ENCODE results near the gene HSPB9.

HSPB9 gene

DNA sequence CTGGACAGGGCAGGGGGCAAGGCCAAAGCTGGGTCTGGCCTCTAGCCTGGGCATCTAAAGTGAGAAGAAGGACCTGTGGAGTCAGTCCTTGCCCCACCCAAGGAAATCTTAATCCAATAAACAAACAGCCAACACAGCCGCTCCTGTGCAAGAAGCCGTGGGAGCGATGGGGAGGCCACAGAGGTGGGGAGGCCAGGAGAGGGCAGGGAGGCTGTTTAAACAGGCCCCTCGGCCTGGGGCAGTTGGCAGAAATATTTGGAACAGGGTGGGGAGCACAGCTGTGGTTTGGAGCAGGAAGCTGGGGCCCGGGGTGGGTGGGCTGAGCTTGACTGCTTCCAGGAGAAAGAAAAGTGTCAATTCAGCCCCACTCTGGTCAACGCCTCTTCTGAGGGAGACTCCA, 29.7 kb upstream of the HSPB9 start:
- H3K36me3 Mint-ChIP-seq: no peaks in the 10 kb centered on the region
- CTCF ChIA-PET: interaction anchor here (1.2 kb wide), 1 partner anchor 25 kb away, joined by 4 read pairs; no protein-coding TSS in a partner anchor
- peaks cover 78% of the 10 kb centered on the region for H3K27me3 Mint-ChIP-seq
- H3K9me3 Mint-ChIP-seq: no peaks in the 10 kb centered on the region
- DNase-seq: no peak
- H3K4me1 Mint-ChIP-seq: peaks cover 5% of the 10 kb centered on the region
- no peak overlapping the region for H3K4me3 Mint-ChIP-seq
- H3K27ac Mint-ChIP-seq: no peak overlapping the region

DNA sequence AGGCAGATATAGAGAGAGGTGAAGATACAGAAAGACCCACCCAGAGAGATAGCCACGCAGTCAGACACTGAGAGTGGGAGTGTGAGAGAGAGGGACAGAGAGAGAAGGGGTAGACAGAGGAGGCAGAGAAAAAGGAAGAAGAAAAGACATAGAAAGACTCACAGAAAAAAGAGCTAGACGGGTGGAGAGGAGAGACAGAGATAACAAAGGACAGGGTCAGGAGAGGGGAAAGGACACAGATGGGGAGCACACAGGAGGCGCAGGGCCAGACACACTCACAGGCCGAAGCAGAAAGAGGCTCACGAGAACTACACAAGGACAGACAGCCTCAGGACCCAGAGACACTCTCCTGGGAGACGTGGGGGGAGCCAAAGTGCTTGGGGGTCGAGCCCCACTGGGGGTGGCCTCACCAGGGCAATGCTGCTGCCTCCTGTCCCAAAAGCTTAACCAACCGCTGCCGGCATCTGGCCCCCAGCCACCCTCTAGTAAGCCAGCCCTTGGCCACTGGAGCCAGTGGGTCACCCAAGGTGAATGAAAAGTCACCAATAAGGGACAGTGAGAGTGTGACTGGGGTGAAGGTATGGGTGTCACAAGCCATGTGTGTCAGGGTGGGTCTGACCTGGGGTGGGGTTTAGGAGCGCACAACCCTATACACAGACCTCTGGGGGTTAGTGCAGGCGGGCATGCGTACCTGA, 28.1 kb upstream of the HSPB9 start:
- Mint-ChIP-seq H3K9me3 (no peaks in the 10 kb centered on the region), H3K4me1 (peaks cover 7% of the 10 kb centered on the region), H3K4me3 (no peak overlapping the region), H3K36me3 (no peaks in the 10 kb centered on the region), H3K27me3 (peaks cover 88% of the 10 kb centered on the region), H3K27ac (no peak overlapping the region)
- DNase-seq: no peak
- CTCF ChIA-PET: interaction anchor here (1.0 kb wide), 1 partner anchor 17 kb away, joined by 3 read pairs; no protein-coding TSS in a partner anchor

DNA sequence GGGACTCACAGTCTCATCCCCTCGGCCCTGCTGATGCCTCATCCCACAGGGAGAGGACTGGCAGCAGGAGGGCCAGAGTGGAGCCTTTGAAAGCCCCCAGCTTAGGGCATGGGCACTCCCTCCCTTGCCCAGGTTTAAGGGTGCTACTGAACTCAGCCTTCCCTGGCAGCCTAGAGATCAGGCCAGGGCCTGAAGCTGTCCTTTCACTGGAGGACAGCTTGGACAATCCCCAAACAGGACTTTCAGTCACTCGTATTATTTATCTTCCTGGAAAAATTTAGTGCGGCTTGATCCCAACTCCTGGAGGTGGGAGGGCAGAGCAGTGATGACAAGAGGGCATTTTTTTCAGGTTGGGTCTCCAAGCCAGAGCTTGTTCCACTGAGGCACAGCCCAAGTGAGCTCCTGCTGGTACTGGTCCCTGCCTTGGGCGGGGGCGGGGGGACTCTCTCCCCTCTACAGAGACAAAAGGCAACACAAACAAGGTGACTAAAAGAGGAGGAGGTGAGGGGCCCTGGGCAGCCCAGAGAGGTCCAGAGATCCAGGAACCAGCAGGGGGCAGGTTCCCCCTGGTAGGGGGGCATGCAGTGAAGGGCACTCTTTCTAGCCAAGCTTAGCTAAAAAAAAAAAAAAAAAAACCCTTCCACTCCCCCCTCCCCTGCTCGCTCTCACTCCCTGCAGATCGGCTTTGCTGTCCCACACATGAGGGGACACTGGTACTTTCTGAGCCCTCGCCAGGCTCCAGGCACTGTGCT, 26.1 kb upstream of the HSPB9 start:
- Mint-ChIP-seq H3K4me3 (no peak overlapping the region), H3K27ac (no peak overlapping the region), H3K36me3 (no peaks in the 10 kb centered on the region), H3K27me3 (peaks cover 74% of the 10 kb centered on the region), H3K9me3 (no peaks in the 10 kb centered on the region), H3K4me1 (peaks cover 7% of the 10 kb centered on the region)
- no peak for DNase-seq
- CTCF ChIA-PET: interaction anchor here (0.6 to 3.0 kb wide), 6 partner anchors 20 to 379 kb away, joined by 3 to 9 read pairs (median 4); no protein-coding TSS in a partner anchor

DNA sequence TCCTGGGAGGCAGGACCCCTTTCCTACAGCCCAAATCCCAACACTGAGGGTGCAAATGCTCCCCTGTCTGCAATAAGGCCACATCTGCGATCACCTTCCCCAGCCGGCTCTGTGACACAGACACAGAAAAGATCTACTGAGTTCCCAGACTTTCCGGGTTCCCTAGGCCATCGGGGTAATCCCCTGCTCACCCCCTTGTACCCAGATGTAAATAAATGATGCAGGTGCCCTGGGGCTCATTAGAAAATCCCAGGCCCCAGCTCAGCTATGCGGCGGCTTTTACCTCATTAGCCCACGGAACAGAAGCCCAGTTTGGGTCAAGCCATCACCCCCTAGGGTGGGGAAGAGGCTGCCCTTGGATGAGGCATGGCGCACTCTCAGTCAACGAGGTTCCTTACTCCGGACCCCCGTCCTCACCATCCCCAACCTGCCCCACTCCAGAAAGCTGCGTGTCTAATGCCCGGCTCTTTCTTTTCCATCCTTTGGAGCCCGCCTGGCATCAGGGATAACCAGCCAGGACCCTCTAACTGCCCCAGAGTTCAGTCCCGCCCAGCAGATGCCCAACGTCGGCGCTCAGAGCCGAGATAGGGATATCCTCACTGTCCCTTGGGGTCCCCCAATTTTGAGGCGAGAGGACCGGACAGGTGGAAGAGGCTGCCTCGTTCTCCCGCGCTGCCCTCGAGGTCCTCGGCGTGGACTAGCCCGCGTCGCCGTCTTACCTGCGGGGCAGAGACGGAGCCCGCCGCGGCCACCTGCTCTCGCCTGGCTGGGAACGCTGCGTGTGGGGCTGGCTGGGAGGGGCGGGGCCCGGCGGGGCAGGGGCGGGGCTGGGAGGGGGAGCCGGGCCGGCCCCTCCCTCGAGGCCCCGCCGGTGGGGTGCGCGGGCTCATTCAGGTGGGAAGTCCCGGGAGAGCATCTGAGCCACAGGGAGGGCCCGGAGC, 24.6 kb upstream of the HSPB9 start, which contains the start of gene ZNF385C:
Gene ZNF385C, minus strand, starts transcription at position 783 of the 941 bp plus-strand sequence. CDS start 35,417 bp downstream, outside the sequence.
- no peaks in the 10 kb centered on the region for H3K9me3 Mint-ChIP-seq
- H3K4me3 Mint-ChIP-seq: no peak within 1 kb of the TSS
- no peak within 1 kb of the TSS for H3K27ac Mint-ChIP-seq
- CTCF ChIA-PET: interaction anchor here (1.1 to 3.0 kb wide), 4 partner anchors 30 to 135 kb away, joined by 4 to 9 read pairs (median 7); no protein-coding TSS in a partner anchor
- H3K4me1 Mint-ChIP-seq: peaks cover 7% of the 10 kb centered on the region
- H3K36me3 Mint-ChIP-seq: no peaks in the 10 kb centered on the region
- peak; percentile 57 for DNase-seq
- peaks cover 60% of the 10 kb centered on the region for H3K27me3 Mint-ChIP-seq

DNA sequence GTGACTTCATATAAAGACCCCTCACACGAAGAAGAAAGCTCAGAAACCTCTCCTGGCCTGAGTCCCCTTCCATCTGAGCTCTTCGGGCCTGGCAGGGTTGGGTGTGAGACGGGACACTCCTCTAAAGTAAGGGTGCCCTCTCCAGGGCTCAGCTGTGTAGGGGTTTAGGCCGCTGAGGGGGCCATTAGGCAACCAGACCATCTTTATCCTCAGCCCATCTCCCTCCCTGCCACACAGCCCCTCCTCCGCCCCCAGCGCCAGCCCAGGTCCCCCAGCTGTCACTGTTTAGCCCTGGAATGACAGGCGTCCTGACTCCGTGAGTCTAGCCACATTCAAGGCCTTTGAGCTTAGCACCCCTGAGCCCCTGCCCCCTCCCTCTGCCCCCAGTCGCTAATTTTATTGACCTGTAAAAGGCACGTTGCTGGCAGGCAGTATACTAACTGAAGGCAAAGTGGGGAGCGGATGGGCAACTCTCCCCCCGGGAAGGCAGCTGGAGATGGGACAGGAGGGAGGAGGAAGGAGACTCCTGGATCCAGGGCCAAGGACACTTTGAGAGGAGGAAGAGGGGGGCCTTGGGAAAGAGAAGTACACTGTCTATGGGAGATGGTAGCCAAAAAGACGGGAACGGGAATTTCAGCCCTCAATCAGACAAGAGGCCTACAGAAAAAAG, 23.7 kb upstream of the HSPB9 start:
- Mint-ChIP-seq H3K27me3 (peaks cover 56% of the 10 kb centered on the region), H3K4me1 (peaks cover 7% of the 10 kb centered on the region), H3K36me3 (no peaks in the 10 kb centered on the region), H3K9me3 (no peaks in the 10 kb centered on the region), H3K4me3 (no peak overlapping the region), H3K27ac (no peak overlapping the region)
- CTCF ChIA-PET: interaction anchor here (1.1 to 3.0 kb wide), 3 partner anchors 31 to 134 kb away, joined by 4 to 9 read pairs (median 9); no protein-coding TSS in a partner anchor
- no peak for DNase-seq

DNA sequence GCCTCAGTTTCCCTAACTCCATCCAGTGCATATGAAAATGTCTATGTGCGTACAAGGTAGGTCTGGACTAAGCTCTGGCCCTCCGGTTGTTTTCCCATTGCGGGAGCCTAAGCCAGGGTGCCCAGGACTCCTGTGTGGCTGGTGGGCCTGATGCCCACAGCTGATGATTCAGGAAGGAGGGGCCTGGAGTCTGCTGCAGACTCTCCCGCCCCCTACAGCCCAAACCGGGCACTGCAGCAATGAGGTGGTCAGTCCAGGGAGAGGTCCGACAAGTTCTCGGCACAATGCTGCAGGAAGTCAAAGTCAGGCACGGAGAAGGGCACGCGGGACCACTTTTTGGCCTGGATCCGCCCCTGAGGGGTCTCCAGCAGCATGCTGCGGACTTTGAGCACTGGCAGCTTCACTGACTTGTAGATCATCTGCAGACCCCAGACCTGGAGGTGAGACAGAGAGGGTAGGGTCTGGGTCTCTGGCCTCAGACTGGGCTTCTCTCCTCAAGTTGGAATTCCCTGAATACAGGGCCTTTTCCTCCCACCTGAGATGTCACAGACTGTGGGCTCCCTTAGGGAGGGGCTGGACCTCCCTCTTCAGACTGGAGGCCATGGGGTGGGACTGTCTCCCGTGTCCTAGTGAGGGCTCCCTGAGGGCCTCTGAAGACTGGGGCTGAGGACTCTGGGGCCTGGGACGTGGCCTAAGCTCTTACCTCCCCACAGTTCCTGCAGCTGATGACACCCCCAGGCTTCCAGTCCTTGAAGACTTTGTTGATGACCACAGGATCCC, 20.9 kb upstream of the HSPB9 start:
- DNase-seq: peak; percentile 80
- Mint-ChIP-seq H3K27me3 (peaks cover 29% of the 10 kb centered on the region), H3K9me3 (no peaks in the 10 kb centered on the region), H3K27ac (no peak overlapping the region), H3K4me3 (no peak overlapping the region), H3K4me1 (peaks cover 11% of the 10 kb centered on the region), H3K36me3 (peaks cover 4% of the 10 kb centered on the region)
- CTCF ChIA-PET: interaction anchor here (0.6 to 10.1 kb wide), 14 partner anchors 10 to 139 kb away, joined by 3 to 58 read pairs (median 4); partner anchors contain the start of genes DHX58 and KAT2A

DNA sequence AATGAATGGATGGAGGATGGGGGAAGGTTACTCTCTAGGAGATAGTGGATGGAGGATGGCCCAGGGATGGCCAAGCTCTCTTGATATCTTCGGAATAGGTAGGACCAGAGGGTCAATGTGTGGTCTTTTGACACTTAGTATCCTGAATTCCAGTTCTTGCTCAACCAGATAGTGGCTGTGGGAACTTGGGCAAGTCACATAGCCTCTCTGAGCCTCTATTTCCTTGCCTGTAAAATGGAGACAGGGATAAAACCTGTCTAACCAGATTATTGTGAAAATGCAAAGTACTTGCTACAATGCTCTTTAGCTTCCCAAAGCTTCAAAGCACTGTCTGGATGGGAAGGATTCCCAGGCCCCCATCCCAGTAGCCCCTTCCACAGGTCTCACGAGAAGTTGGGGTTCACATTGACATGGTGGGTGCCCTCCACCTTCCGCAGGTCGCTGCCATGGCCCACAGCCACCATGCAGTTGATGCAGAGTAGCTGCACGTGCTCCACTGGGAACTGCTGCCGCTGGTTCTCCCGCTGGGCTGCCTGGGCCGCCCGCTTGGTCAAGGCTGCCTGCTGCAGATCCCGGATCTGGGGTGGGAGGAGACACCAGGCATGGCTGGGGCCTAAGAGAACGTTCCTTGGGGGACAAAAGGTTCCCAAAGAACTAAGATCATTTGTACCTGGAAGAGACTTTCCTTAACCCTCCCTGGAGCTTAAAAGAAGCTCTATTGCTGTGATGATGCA, 19.2 kb upstream of the HSPB9 start:
- peaks cover 12% of the 10 kb centered on the region for H3K27me3 Mint-ChIP-seq
- no peak overlapping the region for H3K4me3 Mint-ChIP-seq
- H3K9me3 Mint-ChIP-seq: no peaks in the 10 kb centered on the region
- no peak for DNase-seq
- peaks cover 9% of the 10 kb centered on the region for H3K36me3 Mint-ChIP-seq
- peaks cover 17% of the 10 kb centered on the region for H3K4me1 Mint-ChIP-seq
- CTCF ChIA-PET: interaction anchor here (0.6 to 10.1 kb wide), 10 partner anchors 12 to 438 kb away, joined by 3 to 58 read pairs (median 4); no protein-coding TSS in a partner anchor
- no peak overlapping the region for H3K27ac Mint-ChIP-seq

DNA sequence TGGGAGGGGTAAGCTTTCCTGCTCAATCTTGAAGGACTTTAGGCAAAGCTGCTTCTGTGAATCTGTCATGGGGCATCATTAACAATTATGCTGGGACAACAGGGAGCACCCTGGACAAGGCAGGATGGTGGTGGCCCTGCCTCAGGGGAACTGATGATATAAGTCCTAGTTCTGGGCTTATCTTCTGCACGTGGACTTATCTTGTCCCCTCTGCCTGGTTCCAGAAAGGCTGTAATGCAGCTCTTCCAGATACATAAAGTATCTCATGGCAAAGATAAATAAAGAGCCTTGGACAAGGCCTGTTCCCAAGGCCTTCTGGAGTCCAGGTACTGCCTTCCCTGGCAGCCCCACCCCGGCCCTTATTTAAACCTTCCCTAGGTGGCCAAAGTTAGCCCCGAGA, 18.3 kb upstream of the HSPB9 start:
- Mint-ChIP-seq H3K27me3 (peaks cover 3% of the 10 kb centered on the region), H3K9me3 (no peaks in the 10 kb centered on the region), H3K27ac (no peak overlapping the region), H3K36me3 (peaks cover 10% of the 10 kb centered on the region), H3K4me1 (peaks cover 25% of the 10 kb centered on the region), H3K4me3 (no peak overlapping the region)
- no peak for DNase-seq
- CTCF ChIA-PET: interaction anchor here (0.6 to 10.1 kb wide), 5 partner anchors 37 to 439 kb away, joined by 3 to 58 read pairs (median 4); partner anchors contain the start of gene NKIRAS2

DNA sequence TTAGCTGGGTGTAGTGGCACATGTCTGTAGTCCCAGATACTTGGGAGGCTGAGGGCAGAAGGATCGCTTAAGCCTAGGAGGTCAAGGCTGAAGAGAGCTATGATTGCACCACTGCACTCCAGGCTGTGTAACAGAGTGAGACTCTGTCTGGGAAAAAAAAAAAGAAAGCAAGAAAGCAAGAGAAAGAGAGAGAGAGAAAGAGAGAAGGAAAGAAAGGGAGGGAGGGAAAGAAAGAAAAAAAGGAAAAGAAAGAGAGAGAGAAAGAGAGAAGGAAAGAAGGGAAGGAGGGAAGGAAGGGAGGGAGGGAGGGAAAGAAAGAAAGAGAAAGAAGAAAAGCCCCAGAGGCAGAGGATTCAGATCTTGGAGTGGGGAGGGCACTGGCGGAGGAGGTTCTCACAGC, 16.6 kb upstream of the HSPB9 start:
- H3K4me3 Mint-ChIP-seq: no peak overlapping the region
- peaks cover 37% of the 10 kb centered on the region for H3K4me1 Mint-ChIP-seq
- no peaks in the 10 kb centered on the region for H3K9me3 Mint-ChIP-seq
- H3K36me3 Mint-ChIP-seq: peaks cover 18% of the 10 kb centered on the region
- no peak overlapping the region for H3K27ac Mint-ChIP-seq
- CTCF ChIA-PET: interaction anchor here (0.8 to 10.1 kb wide), 2 partner anchors 39 to 300 kb away, joined by 4 to 58 read pairs; no protein-coding TSS in a partner anchor
- no peaks in the 10 kb centered on the region for H3K27me3 Mint-ChIP-seq
- DNase-seq: no peak

DNA sequence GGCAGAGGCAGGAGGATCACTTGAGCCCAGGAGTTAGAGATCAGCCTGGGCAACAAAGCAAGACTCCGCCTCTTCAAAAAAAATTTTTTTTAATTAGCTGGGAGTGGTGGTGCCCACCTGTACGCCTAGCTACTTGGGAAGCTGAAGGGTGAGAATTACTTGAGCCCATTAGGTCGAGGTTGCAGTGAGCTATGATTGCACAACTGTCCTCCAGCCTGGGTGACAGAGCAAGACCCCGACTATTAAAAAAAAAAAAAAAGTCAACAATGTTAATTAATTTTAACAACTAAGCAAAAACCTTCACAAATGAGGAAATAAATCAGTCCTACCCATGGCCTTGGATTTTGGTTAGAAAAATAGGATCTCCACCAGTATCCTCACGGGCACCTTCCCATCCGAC, 15.5 kb upstream of the HSPB9 start:
- DNase-seq: no peak
- Mint-ChIP-seq H3K4me1 (peaks cover 48% of the 10 kb centered on the region), H3K9me3 (no peaks in the 10 kb centered on the region), H3K4me3 (peak overlapping the region; percentile 26), H3K27me3 (no peaks in the 10 kb centered on the region), H3K27ac (no peak overlapping the region), H3K36me3 (peaks cover 18% of the 10 kb centered on the region)
- CTCF ChIA-PET: interaction anchor here (1.1 to 10.1 kb wide), 4 partner anchors 9 to 144 kb away, joined by 4 to 58 read pairs (median 6); no protein-coding TSS in a partner anchor

DNA sequence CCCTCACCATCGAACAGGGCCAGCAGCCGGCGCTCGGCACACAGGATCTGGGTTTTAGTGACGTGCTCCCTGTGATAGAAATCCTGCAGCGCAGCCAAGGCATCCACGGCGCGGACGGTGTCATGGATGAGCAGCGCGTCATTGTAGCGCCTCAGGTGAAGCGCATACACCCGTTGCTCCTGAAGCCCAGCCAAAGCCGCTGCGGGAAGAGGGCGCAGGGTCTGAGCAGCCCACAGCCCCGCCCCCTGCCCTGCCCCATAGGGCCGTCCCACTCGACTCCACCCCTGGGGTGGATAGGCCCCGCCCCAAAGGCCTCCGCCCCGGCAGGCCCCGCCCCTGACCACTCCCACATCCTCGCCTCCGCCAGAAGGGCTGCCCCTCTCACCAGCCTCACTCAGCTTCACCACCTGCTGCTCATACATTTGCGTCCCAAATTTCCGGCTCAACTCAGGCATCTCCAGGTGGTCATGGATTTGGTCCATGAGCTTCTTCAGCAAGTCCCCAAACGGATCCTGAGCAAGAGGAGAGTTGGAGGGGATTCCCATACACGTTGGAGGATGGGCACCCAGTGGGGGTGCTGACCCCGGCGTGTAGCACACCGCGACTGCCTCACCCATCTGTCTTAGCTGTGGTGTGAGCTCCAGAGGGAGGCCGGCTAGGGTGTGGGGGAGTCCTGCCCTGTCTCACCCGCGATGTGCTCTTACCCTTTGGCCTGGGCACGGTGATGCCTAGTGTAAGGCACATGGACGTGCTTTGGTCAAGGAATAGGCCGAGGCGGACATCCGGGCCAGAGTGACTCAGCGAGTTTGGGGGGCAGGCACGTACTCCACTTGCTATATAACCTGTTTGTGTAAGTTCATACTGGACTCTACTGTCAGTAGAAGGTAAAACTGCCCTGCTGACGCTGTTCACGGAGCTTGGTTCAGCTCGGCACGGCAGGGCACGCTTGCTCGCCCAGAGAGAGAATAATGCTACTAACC, 14.7 kb upstream of the HSPB9 start:
- Mint-ChIP-seq H3K4me3 (peak overlapping the region; percentile 26), H3K9me3 (no peaks in the 10 kb centered on the region), H3K27me3 (no peaks in the 10 kb centered on the region), H3K36me3 (peaks cover 18% of the 10 kb centered on the region), H3K4me1 (peaks cover 54% of the 10 kb centered on the region), H3K27ac (peak overlapping the region; percentile 49)
- CTCF ChIA-PET: interaction anchor here (0.8 to 10.1 kb wide), 5 partner anchors 11 to 145 kb away, joined by 3 to 58 read pairs (median 5); no protein-coding TSS in a partner anchor
- peak; percentile 95 for DNase-seq
